ENCODE data around the gene RRN3.

RRN3 gene

DNA sequence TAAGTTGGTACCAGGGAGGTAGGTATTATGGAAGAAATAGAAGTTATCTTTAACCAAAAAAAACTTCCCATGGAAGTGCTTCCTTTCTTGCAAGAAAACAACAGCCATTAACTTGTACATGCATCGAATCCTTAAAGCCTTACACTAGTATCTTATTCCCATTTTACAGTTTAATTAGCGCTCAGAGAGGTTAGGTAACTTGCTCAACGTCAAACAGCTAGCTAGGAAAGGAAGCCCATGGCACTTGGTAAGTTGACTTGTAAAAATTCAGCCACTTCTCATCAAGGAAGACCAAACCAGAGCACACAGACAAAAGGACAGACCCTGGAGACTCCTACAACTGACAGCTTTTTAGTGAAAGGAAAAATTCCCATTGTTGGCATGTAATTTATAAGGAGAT, 34.7 kb downstream of the RRN3 start:
- H3K36me3 ChIP-seq (ENCODE audit: low read length): peaks cover 9% of the 10 kb centered on the region; the same call in 1 of the 2 replicates
- no peaks in the 10 kb centered on the region for H3K27me3 ChIP-seq (ENCODE audit: low read length)
- no peak overlapping the region for H3K9ac ChIP-seq (ENCODE audit: low read length)

DNA sequence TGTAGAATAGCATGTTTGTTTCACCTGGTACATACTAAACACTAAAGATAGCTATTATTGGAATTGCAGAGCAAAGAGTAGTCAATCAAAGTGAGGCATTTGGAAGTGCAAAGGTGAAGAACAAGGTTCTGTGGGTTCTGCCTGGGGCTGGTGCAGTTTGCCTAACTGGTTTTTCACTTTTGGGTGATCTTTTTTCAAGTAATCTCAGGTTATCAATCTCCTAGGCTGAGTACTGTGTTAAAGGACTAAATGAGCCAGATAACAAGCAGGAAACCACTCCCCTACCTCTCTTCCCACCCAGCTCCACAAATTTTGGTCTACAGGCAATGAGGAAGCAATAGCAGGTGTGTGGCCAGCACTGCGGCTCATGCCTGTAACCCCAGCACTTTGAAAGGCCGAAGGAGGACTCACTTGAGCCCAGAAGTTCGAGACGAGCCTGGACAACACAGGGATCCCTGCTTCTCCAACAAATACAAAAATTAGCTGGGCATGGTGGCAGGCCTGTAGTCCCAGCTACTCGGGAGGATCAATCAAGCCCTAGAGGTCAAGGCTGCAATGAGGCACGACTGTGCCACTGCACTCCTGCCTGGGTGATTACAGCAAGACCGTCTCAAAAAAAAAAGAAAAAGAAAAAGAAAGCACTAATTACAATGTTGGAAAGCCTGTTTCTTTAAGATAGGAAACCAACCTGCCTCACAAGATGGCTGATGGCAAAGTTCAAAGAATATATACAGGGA, 36.2 kb downstream of the RRN3 start:
- Histone ChIP-seq H3K9ac (ENCODE audit: low read length) (no peak overlapping the region), H2AFZ (ENCODE audit: low read depth, low read length, severe bottlenecking) (no peak overlapping the region), H3F3A (ENCODE audit: insufficient read depth) (peaks cover 7% of the 10 kb centered on the region; the same call in 1 of the 2 replicates), H3K27me3 (ENCODE audit: low read length) (no peaks in the 10 kb centered on the region), H3K9me3 (ENCODE audit: insufficient read depth, low read length) (no peaks in the 10 kb centered on the region), H3K79me2 (ENCODE audit: insufficient read depth, low read length) (peaks cover 20% of the 10 kb centered on the region), H4K20me1 (ENCODE audit: low read depth, low read length) (no peaks in the 10 kb centered on the region), H3K36me3 (ENCODE audit: low read length) (peaks cover 9% of the 10 kb centered on the region; the same call in 1 of the 2 replicates), H3K9me2 (replicated peaks; ENCODE audit: insufficient read depth, low read length) (no peaks in the 10 kb centered on the region), H3K4me2 (ENCODE audit: low read depth, low read length, poor library complexity, severe bottlenecking) (no peak overlapping the region), H3K27ac (ENCODE audit: low read depth, low read length) (no peak overlapping the region), H3K4me3 (ENCODE audit: insufficient read depth, low read length, poor library complexity, severe bottlenecking) (no peak overlapping the region)
- no peak for TF ChIP-seq EZH2phosphoT487 (conservative IDR thresholded peaks at IDR 0.05; ENCODE audit: low read length)
- TF ChIP-seq, protein P1, sequence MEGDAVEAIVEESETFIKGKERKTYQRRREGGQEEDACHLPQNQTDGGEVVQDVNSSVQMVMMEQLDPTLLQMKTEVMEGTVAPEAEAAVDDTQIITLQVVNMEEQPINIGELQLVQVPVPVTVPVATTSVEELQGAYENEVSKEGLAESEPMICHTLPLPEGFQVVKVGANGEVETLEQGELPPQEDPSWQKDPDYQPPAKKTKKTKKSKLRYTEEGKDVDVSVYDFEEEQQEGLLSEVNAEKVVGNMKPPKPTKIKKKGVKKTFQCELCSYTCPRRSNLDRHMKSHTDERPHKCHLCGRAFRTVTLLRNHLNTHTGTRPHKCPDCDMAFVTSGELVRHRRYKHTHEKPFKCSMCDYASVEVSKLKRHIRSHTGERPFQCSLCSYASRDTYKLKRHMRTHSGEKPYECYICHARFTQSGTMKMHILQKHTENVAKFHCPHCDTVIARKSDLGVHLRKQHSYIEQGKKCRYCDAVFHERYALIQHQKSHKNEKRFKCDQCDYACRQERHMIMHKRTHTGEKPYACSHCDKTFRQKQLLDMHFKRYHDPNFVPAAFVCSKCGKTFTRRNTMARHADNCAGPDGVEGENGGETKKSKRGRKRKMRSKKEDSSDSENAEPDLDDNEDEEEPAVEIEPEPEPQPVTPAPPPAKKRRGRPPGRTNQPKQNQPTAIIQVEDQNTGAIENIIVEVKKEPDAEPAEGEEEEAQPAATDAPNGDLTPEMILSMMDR (IDR thresholded peaks at IDR 0.05; ENCODE audit: insufficient read depth, low read length, poor library complexity, severe bottlenecking): no peak

More for the DNA sequence above, 34.7 kb downstream of the RRN3 start:
- no peaks in the 10 kb centered on the region for H3K9me2 ChIP-seq (replicated peaks; ENCODE audit: insufficient read depth, low read length)
- H3K4me3 ChIP-seq (ENCODE audit: insufficient read depth, low read length, poor library complexity, severe bottlenecking): no peak overlapping the region
- H3K79me2 ChIP-seq (ENCODE audit: insufficient read depth, low read length): peaks cover 12% of the 10 kb centered on the region
- TF ChIP-seq, protein P1 (IDR thresholded peaks at IDR 0.05; ENCODE audit: insufficient read depth, low read length, poor library complexity, severe bottlenecking): no peak
- TF ChIP-seq EZH2phosphoT487 (conservative IDR thresholded peaks at IDR 0.05; ENCODE audit: low read length): no peak
- no peaks in the 10 kb centered on the region for H4K20me1 ChIP-seq (ENCODE audit: low read depth, low read length)
- H3K27ac ChIP-seq (ENCODE audit: low read depth, low read length): no peak overlapping the region
- no peaks in the 10 kb centered on the region for H3K9me3 ChIP-seq (ENCODE audit: insufficient read depth, low read length)
- peaks cover 7% of the 10 kb centered on the region; the same call in 1 of the 2 replicates for H3F3A ChIP-seq (ENCODE audit: insufficient read depth)
- no peak overlapping the region for H3K4me2 ChIP-seq (ENCODE audit: low read depth, low read length, poor library complexity, severe bottlenecking)
- H2AFZ ChIP-seq (ENCODE audit: low read depth, low read length, severe bottlenecking): no peak overlapping the region

DNA sequence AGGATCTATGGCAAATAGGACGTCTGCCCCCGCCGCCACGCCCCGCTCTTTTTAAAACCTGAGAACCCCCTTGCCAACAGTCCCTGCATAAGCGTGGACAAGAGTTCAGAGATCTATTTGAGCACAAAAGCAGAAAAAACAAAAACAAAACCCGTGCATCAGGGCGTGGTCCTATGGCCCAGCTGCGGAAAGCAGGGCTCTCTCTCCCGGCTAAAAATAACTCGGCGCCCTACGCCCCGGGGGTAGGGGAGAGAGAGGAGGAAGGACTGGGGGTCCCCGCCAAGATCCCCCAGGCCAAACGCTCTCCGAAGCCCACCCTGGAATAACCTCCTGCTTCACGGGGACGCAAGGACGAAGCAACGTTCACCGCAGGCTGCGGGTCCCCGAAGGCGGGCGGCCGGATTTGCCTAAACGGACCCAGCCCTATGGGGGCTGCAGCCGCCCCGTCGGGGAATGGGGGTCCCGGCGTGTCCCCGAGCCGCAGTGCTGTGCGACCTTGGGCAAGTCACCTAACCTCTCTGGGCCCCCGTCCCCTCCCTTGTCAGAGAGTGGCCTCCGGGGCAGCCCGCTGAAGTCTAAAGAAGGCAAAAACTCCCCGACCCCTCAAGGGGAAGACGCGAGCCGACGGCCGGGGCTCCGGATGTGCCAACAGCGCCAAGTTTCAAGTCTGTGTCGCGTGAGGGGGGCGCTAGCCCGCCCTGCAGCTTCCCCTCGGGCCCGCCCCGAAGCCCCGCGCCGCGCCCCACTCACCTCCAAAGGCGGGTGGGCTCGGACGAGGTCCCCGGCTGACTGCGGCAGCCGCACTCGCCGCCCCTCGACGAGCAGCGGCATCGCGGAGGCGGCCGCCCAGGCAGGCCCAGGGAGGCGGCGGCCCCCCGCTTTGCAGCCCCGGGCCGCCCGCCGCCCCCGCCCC, 38.7 kb downstream of the RRN3 start:
- 0 out of 2 replicates have a peak, but pooled peaks cover 6% of the 10 kb centered on the region for H3K36me3 ChIP-seq (ENCODE audit: low read length)
- TF ChIP-seq, protein P1 (IDR thresholded peaks at IDR 0.05; ENCODE audit: insufficient read depth, low read length, poor library complexity, severe bottlenecking): peak; percentile 25
- no peak for TF ChIP-seq EZH2phosphoT487 (conservative IDR thresholded peaks at IDR 0.05; ENCODE audit: low read length)
- peak overlapping the region; percentile 83 for H3K9ac ChIP-seq (ENCODE audit: low read length)
- H3K27ac ChIP-seq (ENCODE audit: low read depth, low read length): peak overlapping the region; percentile 50
- H3K79me2 ChIP-seq (ENCODE audit: insufficient read depth, low read length): peaks cover 38% of the 10 kb centered on the region
- H3K9me2 ChIP-seq (replicated peaks; ENCODE audit: insufficient read depth, low read length): no peaks in the 10 kb centered on the region
- H3K9me3 ChIP-seq (ENCODE audit: insufficient read depth, low read length): no peaks in the 10 kb centered on the region
- no peaks in the 10 kb centered on the region for H3K27me3 ChIP-seq (ENCODE audit: low read length)
- H3K4me3 ChIP-seq (ENCODE audit: insufficient read depth, low read length, poor library complexity, severe bottlenecking): peak overlapping the region; percentile 81
- peaks cover 7% of the 10 kb centered on the region; the same call in 1 of the 2 replicates for H3F3A ChIP-seq (ENCODE audit: insufficient read depth)
- peak overlapping the region; percentile 97 for H2AFZ ChIP-seq (ENCODE audit: low read depth, low read length, severe bottlenecking)
- 0 out of 2 replicates have a peak, but pooled peaks cover 5% of the 10 kb centered on the region for H4K20me1 ChIP-seq (ENCODE audit: low read depth, low read length)
- H3K4me2 ChIP-seq (ENCODE audit: low read depth, low read length, poor library complexity, severe bottlenecking): peak overlapping the region; percentile 63

Data from SU-DHL-6 (cell line).